GM23338 (cell line): ENCODE results near the gene PARP11. TPM values are rescaled to one million over a fixed set of nuclear protein-coding genes. Genes with fewer than 3 reads are reported as not detected.

Experiments
- ATAC-seq: fragments of 200-7000 bp; cut with Tn5 transposase; 3 replicates; pipeline ENCODE4 v1.9.1; 2020
- DNase-seq: peaks from one replicate; pipeline ENCODE4 v3.0.0-alpha.2; 2015; ENCODE audit warnings: low spot score
- H2AFZ ChIP-seq: fragments of 200-600 bp; sonication (generic); 2 replicates; pipeline ENCODE4 v1.8.0; 2016; ENCODE audit warnings: antibody characterized with exemption, mild to moderate bottlenecking, moderate library complexity
- H3F3A ChIP-seq: fragments of 200-600 bp; sonication (generic); replicated peaks from 2 replicates; pipeline ENCODE4 v1.8.0; 2017; ENCODE audit warnings: antibody characterized with exemption, mixed run types, low read depth
- H3K27ac ChIP-seq: fragments of 200-600 bp; sonication (generic); 2 replicates; pipeline ENCODE4 v1.6.1; 2016; ENCODE audit warnings: low read depth
- H3K27me3 ChIP-seq: fragments of 200-600 bp; sonication (generic); 2 replicates; pipeline ENCODE4 v1.8.0; 2016; ENCODE audit warnings: mild to moderate bottlenecking, mixed run types, moderate library complexity; ENCODE audit not compliant: insufficient read depth
- H3K36me3 ChIP-seq: fragments of 200-600 bp; sonication (generic); 2 replicates; pipeline ENCODE4 v1.8.0; 2016; ENCODE audit warnings: mild to moderate bottlenecking; ENCODE audit not compliant: insufficient read depth
- H3K4me1 ChIP-seq: fragments of 200-600 bp; sonication (generic); 2 replicates; pipeline ENCODE4 v1.8.0; 2016; ENCODE audit warnings: mild to moderate bottlenecking, moderate library complexity; ENCODE audit not compliant: insufficient read depth
- H3K4me2 ChIP-seq: fragments of 200-600 bp; sonication (generic); 2 replicates; pipeline ENCODE4 v1.7.1; 2017; ENCODE audit warnings: mixed run types
- H3K4me3 ChIP-seq: fragments of 200-600 bp; sonication (generic); 2 replicates; pipeline ENCODE4 v1.6.1; 2016; ENCODE audit warnings: mixed run types
- H3K79me2 ChIP-seq: fragments of 200-600 bp; sonication (generic); replicated peaks from 2 replicates; pipeline ENCODE4 v1.8.0; 2017; ENCODE audit warnings: mild to moderate bottlenecking; ENCODE audit not compliant: insufficient read depth
- H3K9me2 ChIP-seq: fragments of 200-600 bp; sonication (generic); 2 replicates; pipeline ENCODE4 v1.8.0; 2017; ENCODE audit not compliant: insufficient read depth
- H4K20me1 ChIP-seq: fragments of 200-600 bp; sonication (generic); replicated peaks from 2 replicates; pipeline ENCODE4 v1.8.0; 2017; ENCODE audit warnings: mild to moderate bottlenecking; ENCODE audit not compliant: insufficient read depth
- H3K27ac Mint-ChIP-seq: 2 replicates; pipeline ENCODE4 v1.8.0; 2020; ENCODE audit warnings: inconsistent platforms, mild to moderate bottlenecking, moderate library complexity, mixed read lengths
- H3K27me3 Mint-ChIP-seq: 3 replicates; pipeline ENCODE4 v1.8.0; 2022; ENCODE audit warnings: low read depth, mild to moderate bottlenecking, moderate library complexity, mixed read lengths, inconsistent platforms; ENCODE audit not compliant: insufficient read depth, poor library complexity
- H3K36me3 Mint-ChIP-seq: 3 replicates; pipeline ENCODE4 v1.8.0; 2021; ENCODE audit warnings: low read depth, mild to moderate bottlenecking, inconsistent platforms, moderate library complexity, mixed read lengths
- H3K4me1 Mint-ChIP-seq: 3 replicates; pipeline ENCODE4 v1.8.0; 2020; ENCODE audit warnings: mild to moderate bottlenecking, inconsistent platforms, mixed read lengths
- H3K4me3 Mint-ChIP-seq: 3 replicates; pipeline ENCODE4 v1.8.0; 2021; ENCODE audit warnings: moderate library complexity, mild to moderate bottlenecking, inconsistent platforms, mixed read lengths
- H3K9me3 Mint-ChIP-seq: 3 replicates; pipeline ENCODE4 v1.8.0; 2020; ENCODE audit warnings: moderate library complexity, mild to moderate bottlenecking, inconsistent platforms, mixed read lengths
- CREB1 ChIP-seq: fragments of 250-450 bp; sonication (Bioruptor Pico); IDR thresholded peaks from 2 replicates; pipeline ENCODE4 v1.5.0; 2020; ENCODE audit warnings: low read depth, mild to moderate bottlenecking, moderate library complexity
- CTCF ChIP-seq, 2 experiments: fragments of 200-600 bp in 1 of 2; sonication (generic) in 1 of 2; conservative IDR thresholded peaks; 2 replicates each; pipeline versions ENCODE4 v1.5.1 to v1.6.1; 2016 to 2017; ENCODE audit warnings: antibody characterized with exemption in 2 of 2, low read depth in 2 of 2, mild to moderate bottlenecking in 2 of 2, moderate library complexity in 1 of 2
- ETS1 ChIP-seq: IDR thresholded peaks from 2 replicates; pipeline ENCODE4 v1.6.1; 2016; ENCODE audit warnings: antibody characterized with exemption
- EZH2 ChIP-seq: fragments of 200-600 bp; sonication (generic); IDR thresholded peaks from one replicate; pipeline ENCODE4 v1.8.0; 2017; ENCODE audit warnings: antibody characterized with exemption, mild to moderate bottlenecking, low read depth; ENCODE audit not compliant: unreplicated experiment
- EZH2phosphoT487 ChIP-seq: fragments of 200-600 bp; sonication (generic); IDR thresholded peaks from one replicate; pipeline ENCODE4 v1.8.1; 2018; ENCODE audit warnings: antibody characterized with exemption; ENCODE audit not compliant: unreplicated experiment
- JUNB ChIP-seq: IDR thresholded peaks from one replicate; pipeline ENCODE4 v1.6.1; 2016; ENCODE audit warnings: antibody characterized with exemption; ENCODE audit not compliant: unreplicated experiment
- NANOG ChIP-seq: IDR thresholded peaks from 2 replicates; pipeline ENCODE4 v1.6.1; 2016; ENCODE audit warnings: antibody characterized with exemption, borderline replicate concordance
- POLR2AphosphoS5 ChIP-seq: IDR thresholded peaks from 2 replicates; pipeline ENCODE4 v1.6.1; 2016; ENCODE audit warnings: antibody characterized with exemption, low read depth
- STAT1 ChIP-seq: IDR thresholded peaks from one replicate; pipeline ENCODE4 v1.6.1; 2016; ENCODE audit warnings: antibody characterized with exemption; ENCODE audit not compliant: unreplicated experiment
- ZNF114 ChIP-seq: fragments of 250-450 bp; sonication (Bioruptor Pico); IDR thresholded peaks from 2 replicates; pipeline ENCODE4 v1.5.0; 2020; ENCODE audit warnings: mild to moderate bottlenecking, moderate library complexity
- ZNF331 ChIP-seq: fragments of 250-450 bp; sonication (Bioruptor Pico); IDR thresholded peaks from 2 replicates; pipeline ENCODE4 v1.5.0; 2020; ENCODE audit warnings: low read depth, mild to moderate bottlenecking, moderate library complexity
- polyA plus RNA-seq: library from polyadenylated mRNA; unstranded; fragments of >200 nt; fragmentation: Nextera tagmentation; extraction: Ambion mirVana; gene quantifications from 2 replicates; pipeline ENCODE4 v1.2.1, GENCODE V29; 2016
- total RNA-seq: library from RNA; depleted of rRNA; stranded (reverse); fragments of >200 nt; shearing (Covaris generic); gene quantifications from 2 replicates; pipeline ENCODE4 v1.2.3, GENCODE V29; 2014
- TF ChIP-seq, protein P1 (sequence below): fragments of 250-450 bp; sonication (Bioruptor Pico); IDR thresholded peaks from 2 replicates; pipeline ENCODE4 v1.5.0; 2020; ENCODE audit warnings: mild to moderate bottlenecking, moderate library complexity
- TF ChIP-seq, protein P2 (sequence below): IDR thresholded peaks from one replicate; pipeline ENCODE4 v1.6.1; 2018; ENCODE audit warnings: antibody characterized with exemption; ENCODE audit not compliant: unreplicated experiment

PARP11 gene
- total and polyA plus RNA-seq, 2 experiments from 2014 or later = 4.8 to 11.5 TPM

- Histone ChIP-seq H4K20me1 (no peaks in the 10 kb centered on the region), H3K9me2 (no peaks in the 10 kb centered on the region), H3K4me1 (peaks cover 7% of the 10 kb centered on the region; the same call in 1 of the 2 replicates), H3K36me3 (no peaks in the 10 kb centered on the region), H3K4me2 (no peak overlapping the region), H3F3A (no peaks in the 10 kb centered on the region), H2AFZ (no peak overlapping the region), H3K4me3 (no peak overlapping the region), H3K27me3 (no peaks in the 10 kb centered on the region), H3K27ac (no peak overlapping the region), H3K79me2 (peaks cover 9% of the 10 kb centered on the region; the same call in 1 of the 2 replicates)
- Mint-ChIP-seq H3K27ac (no peak overlapping the region), H3K9me3 (peaks cover 3% of the 10 kb centered on the region; the same call in 2 of the 3 replicates), H3K4me1 (peaks cover 15% of the 10 kb centered on the region), H3K27me3 (peaks cover 3% of the 10 kb centered on the region), H3K4me3 (no peak overlapping the region), H3K36me3 (peaks cover 11% of the 10 kb centered on the region)
- DNase-seq (no peak), ATAC-seq (no peak)
- TF ChIP-seq POLR2AphosphoS5 = no peak
- TF ChIP-seq, protein P1, sequence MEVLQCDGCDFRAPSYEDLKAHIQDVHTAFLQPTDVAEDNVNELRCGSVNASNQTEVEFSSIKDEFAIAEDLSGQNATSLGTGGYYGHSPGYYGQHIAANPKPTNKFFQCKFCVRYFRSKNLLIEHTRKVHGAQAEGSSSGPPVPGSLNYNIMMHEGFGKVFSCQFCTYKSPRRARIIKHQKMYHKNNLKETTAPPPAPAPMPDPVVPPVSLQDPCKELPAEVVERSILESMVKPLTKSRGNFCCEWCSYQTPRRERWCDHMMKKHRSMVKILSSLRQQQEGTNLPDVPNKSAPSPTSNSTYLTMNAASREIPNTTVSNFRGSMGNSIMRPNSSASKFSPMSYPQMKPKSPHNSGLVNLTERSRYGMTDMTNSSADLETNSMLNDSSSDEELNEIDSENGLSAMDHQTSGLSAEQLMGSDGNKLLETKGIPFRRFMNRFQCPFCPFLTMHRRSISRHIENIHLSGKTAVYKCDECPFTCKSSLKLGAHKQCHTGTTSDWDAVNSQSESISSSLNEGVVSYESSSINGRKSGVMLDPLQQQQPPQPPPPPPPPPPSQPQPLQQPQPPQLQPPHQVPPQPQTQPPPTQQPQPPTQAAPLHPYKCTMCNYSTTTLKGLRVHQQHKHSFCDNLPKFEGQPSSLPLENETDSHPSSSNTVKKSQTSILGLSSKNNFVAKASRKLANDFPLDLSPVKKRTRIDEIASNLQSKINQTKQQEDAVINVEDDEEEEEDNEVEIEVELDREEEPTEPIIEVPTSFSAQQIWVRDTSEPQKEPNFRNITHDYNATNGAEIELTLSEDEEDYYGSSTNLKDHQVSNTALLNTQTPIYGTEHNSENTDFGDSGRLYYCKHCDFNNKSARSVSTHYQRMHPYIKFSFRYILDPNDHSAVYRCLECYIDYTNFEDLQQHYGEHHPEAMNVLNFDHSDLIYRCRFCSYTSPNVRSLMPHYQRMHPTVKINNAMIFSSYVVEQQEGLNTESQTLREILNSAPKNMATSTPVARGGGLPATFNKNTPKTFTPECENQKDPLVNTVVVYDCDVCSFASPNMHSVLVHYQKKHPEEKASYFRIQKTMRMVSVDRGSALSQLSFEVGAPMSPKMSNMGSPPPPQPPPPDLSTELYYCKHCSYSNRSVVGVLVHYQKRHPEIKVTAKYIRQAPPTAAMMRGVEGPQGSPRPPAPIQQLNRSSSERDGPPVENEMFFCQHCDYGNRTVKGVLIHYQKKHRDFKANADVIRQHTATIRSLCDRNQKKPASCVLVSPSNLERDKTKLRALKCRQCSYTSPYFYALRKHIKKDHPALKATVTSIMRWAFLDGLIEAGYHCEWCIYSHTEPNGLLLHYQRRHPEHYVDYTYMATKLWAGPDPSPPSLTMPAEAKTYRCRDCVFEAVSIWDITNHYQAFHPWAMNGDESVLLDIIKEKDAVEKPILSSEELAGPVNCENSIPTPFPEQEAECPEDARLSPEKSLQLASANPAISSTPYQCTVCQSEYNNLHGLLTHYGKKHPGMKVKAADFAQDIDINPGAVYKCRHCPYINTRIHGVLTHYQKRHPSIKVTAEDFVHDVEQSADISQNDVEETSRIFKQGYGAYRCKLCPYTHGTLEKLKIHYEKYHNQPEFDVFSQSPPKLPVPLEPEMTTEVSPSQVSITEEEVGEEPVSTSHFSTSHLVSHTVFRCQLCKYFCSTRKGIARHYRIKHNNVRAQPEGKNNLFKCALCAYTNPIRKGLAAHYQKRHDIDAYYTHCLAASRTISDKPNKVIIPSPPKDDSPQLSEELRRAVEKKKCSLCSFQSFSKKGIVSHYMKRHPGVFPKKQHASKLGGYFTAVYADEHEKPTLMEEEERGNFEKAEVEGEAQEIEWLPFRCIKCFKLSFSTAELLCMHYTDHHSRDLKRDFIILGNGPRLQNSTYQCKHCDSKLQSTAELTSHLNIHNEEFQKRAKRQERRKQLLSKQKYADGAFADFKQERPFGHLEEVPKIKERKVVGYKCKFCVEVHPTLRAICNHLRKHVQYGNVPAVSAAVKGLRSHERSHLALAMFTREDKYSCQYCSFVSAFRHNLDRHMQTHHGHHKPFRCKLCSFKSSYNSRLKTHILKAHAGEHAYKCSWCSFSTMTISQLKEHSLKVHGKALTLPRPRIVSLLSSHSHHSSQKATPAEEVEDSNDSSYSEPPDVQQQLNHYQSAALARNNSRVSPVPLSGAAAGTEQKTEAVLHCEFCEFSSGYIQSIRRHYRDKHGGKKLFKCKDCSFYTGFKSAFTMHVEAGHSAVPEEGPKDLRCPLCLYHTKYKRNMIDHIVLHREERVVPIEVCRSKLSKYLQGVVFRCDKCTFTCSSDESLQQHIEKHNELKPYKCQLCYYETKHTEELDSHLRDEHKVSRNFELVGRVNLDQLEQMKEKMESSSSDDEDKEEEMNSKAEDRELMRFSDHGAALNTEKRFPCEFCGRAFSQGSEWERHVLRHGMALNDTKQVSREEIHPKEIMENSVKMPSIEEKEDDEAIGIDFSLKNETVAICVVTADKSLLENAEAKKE (CRISPR knock-in tag) = no peak
- TF ChIP-seq ZNF331 = no peak
- no peak for TF ChIP-seq NANOG
- no peak for TF ChIP-seq EZH2
- TF ChIP-seq JUNB = no peak
- no peak for TF ChIP-seq CREB1 (CRISPR knock-in tag)
- TF ChIP-seq ETS1 = no peak
- no peak for TF ChIP-seq STAT1
- no peak for TF ChIP-seq ZNF114 (CRISPR knock-in tag)
- no peak for TF ChIP-seq EZH2phosphoT487
- TF ChIP-seq CTCF (conservative IDR thresholded peaks at IDR 0.05; ENCODE audit: low read depth in 2 of 2) = no peak
- TF ChIP-seq, protein P2, sequence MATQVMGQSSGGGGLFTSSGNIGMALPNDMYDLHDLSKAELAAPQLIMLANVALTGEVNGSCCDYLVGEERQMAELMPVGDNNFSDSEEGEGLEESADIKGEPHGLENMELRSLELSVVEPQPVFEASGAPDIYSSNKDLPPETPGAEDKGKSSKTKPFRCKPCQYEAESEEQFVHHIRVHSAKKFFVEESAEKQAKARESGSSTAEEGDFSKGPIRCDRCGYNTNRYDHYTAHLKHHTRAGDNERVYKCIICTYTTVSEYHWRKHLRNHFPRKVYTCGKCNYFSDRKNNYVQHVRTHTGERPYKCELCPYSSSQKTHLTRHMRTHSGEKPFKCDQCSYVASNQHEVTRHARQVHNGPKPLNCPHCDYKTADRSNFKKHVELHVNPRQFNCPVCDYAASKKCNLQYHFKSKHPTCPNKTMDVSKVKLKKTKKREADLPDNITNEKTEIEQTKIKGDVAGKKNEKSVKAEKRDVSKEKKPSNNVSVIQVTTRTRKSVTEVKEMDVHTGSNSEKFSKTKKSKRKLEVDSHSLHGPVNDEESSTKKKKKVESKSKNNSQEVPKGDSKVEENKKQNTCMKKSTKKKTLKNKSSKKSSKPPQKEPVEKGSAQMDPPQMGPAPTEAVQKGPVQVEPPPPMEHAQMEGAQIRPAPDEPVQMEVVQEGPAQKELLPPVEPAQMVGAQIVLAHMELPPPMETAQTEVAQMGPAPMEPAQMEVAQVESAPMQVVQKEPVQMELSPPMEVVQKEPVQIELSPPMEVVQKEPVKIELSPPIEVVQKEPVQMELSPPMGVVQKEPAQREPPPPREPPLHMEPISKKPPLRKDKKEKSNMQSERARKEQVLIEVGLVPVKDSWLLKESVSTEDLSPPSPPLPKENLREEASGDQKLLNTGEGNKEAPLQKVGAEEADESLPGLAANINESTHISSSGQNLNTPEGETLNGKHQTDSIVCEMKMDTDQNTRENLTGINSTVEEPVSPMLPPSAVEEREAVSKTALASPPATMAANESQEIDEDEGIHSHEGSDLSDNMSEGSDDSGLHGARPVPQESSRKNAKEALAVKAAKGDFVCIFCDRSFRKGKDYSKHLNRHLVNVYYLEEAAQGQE = no peak
Observed at GRCh38 chr12:3834774-3835173, 38.4 kb downstream of the PARP11 start.
